SK-N-MC (cell line): ENCODE measurements around the gene CADPS.

Experiments
- EZH2 ChIP-seq: fragments of 200-600 bp; sonication (generic); IDR thresholded peaks from one replicate; pipeline ENCODE4 v1.6.1; 2017; ENCODE audit warnings: antibody characterized with exemption
- FOXP2 ChIP-seq: optimal IDR thresholded peaks from 2 replicates; pipeline ENCODE3; 2011; ENCODE audit warnings: mild to moderate bottlenecking, moderate library complexity; ENCODE audit not compliant: insufficient read depth; ENCODE audit errors: extremely low read length, control extremely low read depth
- POLR2AphosphoS5 ChIP-seq: IDR thresholded peaks from 2 replicates; pipeline ENCODE4 v1.6.1; 2012; ENCODE audit warnings: mild to moderate bottlenecking, low read depth, low read length, borderline replicate concordance

DNA sequence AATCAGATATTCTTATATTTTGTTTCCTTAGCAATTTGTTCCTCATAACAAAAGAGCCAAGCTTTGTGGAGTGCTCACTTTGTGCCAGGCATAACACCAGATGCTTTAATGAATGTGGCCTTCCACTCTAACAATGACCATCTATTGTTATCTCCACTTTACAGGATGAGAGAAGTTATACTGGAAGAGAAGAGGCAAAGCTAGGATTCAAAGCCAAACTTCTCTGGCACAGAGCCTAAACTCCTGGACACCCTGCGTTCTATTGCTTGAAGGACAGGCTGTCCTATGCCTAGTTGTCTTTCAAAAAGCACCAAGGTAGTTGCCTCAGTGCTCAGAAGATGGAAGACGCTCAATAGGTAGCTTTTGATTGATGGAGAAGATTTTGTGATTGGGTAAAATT is 378.7 kb downstream of the CADPS start:
- TF ChIP-seq EZH2, result no peak
- TF ChIP-seq POLR2AphosphoS5, result no peak
- TF ChIP-seq FOXP2, result no peak
